Osteocyte (in vitro differentiated cells): ENCODE results near the gene GCDH. TPM values are rescaled to one million over a fixed set of nuclear protein-coding genes. Genes with fewer than 3 reads are reported as not detected.
A peak's percentile ranks its signal among the peaks of the same experiment; 100 is the strongest.

Source experiments
- DNase-seq: peaks from one replicate; pipeline ENCODE4 v3.0.0; 2021; ENCODE audit warnings: mixed read lengths; ENCODE audit not compliant: unreplicated experiment; ENCODE audit errors: extremely low spot score
- H3K27ac Mint-ChIP-seq: one replicate; pipeline ENCODE4 v1.8.0; 2021; ENCODE audit warnings: mild to moderate bottlenecking, mixed read lengths; ENCODE audit not compliant: unreplicated experiment
- H3K27me3 Mint-ChIP-seq: one replicate; pipeline ENCODE4 v1.8.0; 2021; ENCODE audit warnings: mixed read lengths; ENCODE audit not compliant: unreplicated experiment
- H3K36me3 Mint-ChIP-seq: one replicate; pipeline ENCODE4 v1.8.0; 2021; ENCODE audit warnings: mixed read lengths; ENCODE audit not compliant: unreplicated experiment
- H3K4me1 Mint-ChIP-seq: one replicate; pipeline ENCODE4 v1.8.0; 2021; ENCODE audit warnings: mixed read lengths; ENCODE audit not compliant: unreplicated experiment
- H3K4me3 Mint-ChIP-seq: one replicate; pipeline ENCODE4 v1.8.0; 2021; ENCODE audit warnings: mild to moderate bottlenecking, moderate library complexity, mixed read lengths; ENCODE audit not compliant: unreplicated experiment
- H3K9me3 Mint-ChIP-seq: one replicate; pipeline ENCODE4 v1.8.0; 2021; ENCODE audit warnings: mixed read lengths; ENCODE audit not compliant: unreplicated experiment
- CTCF ChIP-seq: fragments of 200-600 bp; sonication (generic); IDR thresholded peaks from 2 replicates; pipeline ENCODE4 v1.5.0; 2021; ENCODE audit warnings: antibody characterized with exemption, mild to moderate bottlenecking, moderate library complexity
- total RNA-seq: library from RNA; stranded (reverse); gene quantifications from 2 replicates; pipeline ENCODE4 v1.2.1, GENCODE V29; 2021

GCDH gene
- total RNA-seq, 1 donor from 2014 or later = 23.1 TPM

GRCh38 chr19:12935071-12935470 is 44.1 kb downstream of the GCDH start:
- no peaks in the 10 kb centered on the region for H3K27me3 Mint-ChIP-seq
- DNase-seq = no peak
- no peaks in the 10 kb centered on the region for H3K9me3 Mint-ChIP-seq
- H3K36me3 Mint-ChIP-seq = peaks cover 14% of the 10 kb centered on the region
- H3K4me1 Mint-ChIP-seq = peaks cover 34% of the 10 kb centered on the region
- no peak for TF ChIP-seq CTCF
- no peak overlapping the region for H3K4me3 Mint-ChIP-seq
- no peak overlapping the region for H3K27ac Mint-ChIP-seq

GRCh38 chr19:12936582-12936981 is 45.6 kb downstream of the GCDH start:
- TF ChIP-seq CTCF = no peak
- Mint-ChIP-seq H3K4me1 (peaks cover 44% of the 10 kb centered on the region), H3K9me3 (no peaks in the 10 kb centered on the region), H3K36me3 (peaks cover 24% of the 10 kb centered on the region), H3K27ac (no peak overlapping the region), H3K4me3 (no peak overlapping the region), H3K27me3 (no peaks in the 10 kb centered on the region)
- no peak for DNase-seq

- Mint-ChIP-seq H3K4me1 (peaks cover 41% of the 10 kb centered on the region), H3K27me3 (no peaks in the 10 kb centered on the region), H3K27ac (peak overlapping the region; percentile 76), H3K9me3 (no peaks in the 10 kb centered on the region), H3K4me3 (peak overlapping the region; percentile 90), H3K36me3 (peaks cover 29% of the 10 kb centered on the region)
- TF ChIP-seq CTCF = no peak
- no peak for DNase-seq
Observed at GRCh38 chr19:12937093-12937926, 46.4 kb downstream of the GCDH start.

GRCh38 chr19:12937927-12938778 is 47.2 kb downstream of the GCDH start, which contains the start of gene CALR:
Gene CALR (plus strand): TSS chr19:12938609. CDS start chr19:12938680, 71 bp downstream.
- peak within 1 kb of the TSS; percentile 90 for H3K4me3 Mint-ChIP-seq
- H3K27me3 Mint-ChIP-seq = no peaks in the 10 kb centered on the region
- DNase-seq = peak; percentile 100
- H3K27ac Mint-ChIP-seq = peak within 1 kb of the TSS; percentile 90
- no peak for TF ChIP-seq CTCF
- no peaks in the 10 kb centered on the region for H3K9me3 Mint-ChIP-seq
- peaks cover 33% of the 10 kb centered on the region for H3K4me1 Mint-ChIP-seq
- peaks cover 33% of the 10 kb centered on the region for H3K36me3 Mint-ChIP-seq
